ENCODE measurements around the gene BTN1A1. TPM values are rescaled to one million over a fixed set of nuclear protein-coding genes. Genes with fewer than 3 reads are reported as not detected.

Gene BTN1A1
- total RNA-seq, 1 donor from 2014 or later, result not detected

GRCh38 chr6:26550250-26550993, 50.3 kb downstream of the BTN1A1 start:
- TF ChIP-seq CTCF (IDR thresholded peaks at IDR 0.05; ENCODE audit: insufficient read depth, low read depth, low read length) (no peak), EZH2 (IDR thresholded peaks at IDR 0.05; ENCODE audit: insufficient read depth, low read length) (no peak)
- DNase-seq (ENCODE audit: low read depth), result peak; percentile 21
- H3K4me3 ChIP-seq (ENCODE audit: insufficient read depth, low read depth, low read length), result peak overlapping the region; percentile 72
- H3K36me3 Mint-ChIP-seq (ENCODE audit: low read depth, unreplicated experiment), result peaks cover 9% of the 10 kb centered on the region
- no peaks in the 10 kb centered on the region for H4K20me1 ChIP-seq (ENCODE audit: insufficient read depth, low read length)
- no peaks in the 10 kb centered on the region for H3K9me3 Mint-ChIP-seq (ENCODE audit: unreplicated experiment)
- H3K36me3 ChIP-seq (ENCODE audit: insufficient read depth, low read length), result peaks cover 5% of the 10 kb centered on the region
- H3K4me1 ChIP-seq (ENCODE audit: insufficient read depth, low read length), result peaks cover 3% of the 10 kb centered on the region
- H3K79me2 ChIP-seq (ENCODE audit: insufficient read depth, low read length), result peaks cover 4% of the 10 kb centered on the region
- peak overlapping the region; percentile 81 for H3K4me3 Mint-ChIP-seq (ENCODE audit: unreplicated experiment)
- no peaks in the 10 kb centered on the region for H3K27me3 ChIP-seq (ENCODE audit: insufficient read depth, low read length)
- H3K4me1 Mint-ChIP-seq (ENCODE audit: low read depth, unreplicated experiment), result no peaks in the 10 kb centered on the region
- no peak for FAIRE-seq
- peak overlapping the region; percentile 82 for H3K4me2 ChIP-seq (ENCODE audit: low read length)
- peak overlapping the region; percentile 91 for H2AFZ ChIP-seq (ENCODE audit: low read depth, low read length)
- no peaks in the 10 kb centered on the region for H3K27me3 Mint-ChIP-seq (ENCODE audit: low read depth, unreplicated experiment)
- no peak overlapping the region for H3K27ac ChIP-seq (ENCODE audit: low read depth, low read length)
- H3K9ac ChIP-seq (ENCODE audit: low read length), result peak overlapping the region; percentile 58
- H3K27ac Mint-ChIP-seq (ENCODE audit: unreplicated experiment), result no peak overlapping the region
- no peaks in the 10 kb centered on the region for H3K9me3 ChIP-seq (ENCODE audit: insufficient read depth, low read depth, low read length)

DNA sequence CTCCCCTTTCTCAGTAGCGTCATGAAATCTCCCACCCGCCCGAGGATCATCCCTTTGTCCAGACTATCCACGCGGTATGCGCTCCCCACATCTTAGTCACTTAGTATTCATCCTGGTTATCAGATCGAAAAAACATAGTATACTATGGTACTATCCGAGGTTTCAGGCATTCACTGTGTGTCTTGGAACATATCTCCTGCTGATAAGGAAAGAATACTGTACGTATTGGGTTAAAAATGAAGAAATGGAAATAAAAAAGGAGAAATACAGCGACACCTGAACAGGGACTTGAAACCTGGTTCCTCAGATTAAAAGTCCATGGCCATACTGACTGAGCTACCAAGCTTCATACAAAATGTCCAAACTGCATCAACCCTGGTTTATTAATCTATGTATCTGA, 52.1 kb downstream of the BTN1A1 start:
- Mint-ChIP-seq H3K4me1 (ENCODE audit: low read depth, unreplicated experiment) (peaks cover 4% of the 10 kb centered on the region), H3K36me3 (ENCODE audit: low read depth, unreplicated experiment) (no peaks in the 10 kb centered on the region), H3K4me3 (ENCODE audit: unreplicated experiment) (no peak overlapping the region), H3K9me3 (ENCODE audit: unreplicated experiment) (no peaks in the 10 kb centered on the region), H3K27ac (ENCODE audit: unreplicated experiment) (no peak overlapping the region), H3K27me3 (ENCODE audit: low read depth, unreplicated experiment) (no peaks in the 10 kb centered on the region)
- no peaks in the 10 kb centered on the region for H3K36me3 ChIP-seq (ENCODE audit: insufficient read depth, low read length)
- no peak overlapping the region for H3K4me3 ChIP-seq (ENCODE audit: insufficient read depth, low read depth, low read length)
- H4K20me1 ChIP-seq (ENCODE audit: insufficient read depth, low read length), result no peaks in the 10 kb centered on the region
- H3K9ac ChIP-seq (ENCODE audit: low read length), result no peak overlapping the region
- H3K79me2 ChIP-seq (ENCODE audit: insufficient read depth, low read length), result no peaks in the 10 kb centered on the region
- TF ChIP-seq CTCF (IDR thresholded peaks at IDR 0.05; ENCODE audit: insufficient read depth, low read depth, low read length), result no peak
- TF ChIP-seq EZH2 (IDR thresholded peaks at IDR 0.05; ENCODE audit: insufficient read depth, low read length), result no peak
- H3K9me3 ChIP-seq (ENCODE audit: insufficient read depth, low read depth, low read length), result no peaks in the 10 kb centered on the region
- no peaks in the 10 kb centered on the region for H3K27me3 ChIP-seq (ENCODE audit: insufficient read depth, low read length)
- H2AFZ ChIP-seq (ENCODE audit: low read depth, low read length), result no peak overlapping the region
- FAIRE-seq, result no peak
- DNase-seq (ENCODE audit: low read depth), result no peak
- no peak overlapping the region for H3K4me2 ChIP-seq (ENCODE audit: low read length)
- no peak overlapping the region for H3K27ac ChIP-seq (ENCODE audit: low read depth, low read length)
- peaks cover 6% of the 10 kb centered on the region for H3K4me1 ChIP-seq (ENCODE audit: insufficient read depth, low read length)

DNA sequence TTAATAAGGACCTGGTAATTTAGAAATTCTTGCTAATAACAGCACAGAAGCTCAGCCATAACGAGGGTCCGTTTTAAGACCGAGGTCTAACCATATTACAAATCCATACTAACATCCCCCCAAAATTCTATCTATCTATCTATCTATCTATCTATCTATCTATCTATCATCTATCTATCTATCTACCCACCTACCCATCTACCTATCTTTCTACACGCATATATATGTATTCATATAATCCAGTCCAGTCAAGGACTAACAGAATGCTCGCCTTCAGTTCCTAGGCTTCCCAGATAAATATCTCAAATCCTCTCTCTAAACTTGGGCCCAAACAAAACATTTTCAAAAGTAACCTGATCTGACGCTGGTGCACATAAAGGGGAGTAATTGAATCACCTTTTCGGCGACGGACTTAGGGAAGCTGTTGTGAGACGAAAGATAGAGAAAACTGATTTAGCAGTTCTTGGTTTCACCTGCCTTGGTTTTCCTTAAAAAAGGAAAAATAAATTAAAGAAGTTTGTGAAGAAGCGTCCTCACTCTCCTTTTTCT, 52.6 kb downstream of the BTN1A1 start:
- Mint-ChIP-seq H3K27ac (ENCODE audit: unreplicated experiment) (no peak overlapping the region), H3K36me3 (ENCODE audit: low read depth, unreplicated experiment) (no peaks in the 10 kb centered on the region), H3K4me1 (ENCODE audit: low read depth, unreplicated experiment) (peaks cover 4% of the 10 kb centered on the region), H3K4me3 (ENCODE audit: unreplicated experiment) (no peak overlapping the region), H3K27me3 (ENCODE audit: low read depth, unreplicated experiment) (no peaks in the 10 kb centered on the region), H3K9me3 (ENCODE audit: unreplicated experiment) (no peaks in the 10 kb centered on the region)
- peak overlapping the region; percentile 54 for H3K4me3 ChIP-seq (ENCODE audit: insufficient read depth, low read depth, low read length)
- peak overlapping the region; percentile 86 for H3K4me2 ChIP-seq (ENCODE audit: low read length)
- no peak overlapping the region for H3K27ac ChIP-seq (ENCODE audit: low read depth, low read length)
- peaks cover 6% of the 10 kb centered on the region for H3K4me1 ChIP-seq (ENCODE audit: insufficient read depth, low read length)
- H4K20me1 ChIP-seq (ENCODE audit: insufficient read depth, low read length), result no peaks in the 10 kb centered on the region
- H3K9me3 ChIP-seq (ENCODE audit: insufficient read depth, low read depth, low read length), result no peaks in the 10 kb centered on the region
- DNase-seq (ENCODE audit: low read depth) (no peak), FAIRE-seq (no peak)
- no peaks in the 10 kb centered on the region for H3K36me3 ChIP-seq (ENCODE audit: insufficient read depth, low read length)
- no peaks in the 10 kb centered on the region for H3K79me2 ChIP-seq (ENCODE audit: insufficient read depth, low read length)
- H3K9ac ChIP-seq (ENCODE audit: low read length), result peak overlapping the region; percentile 44
- H3K27me3 ChIP-seq (ENCODE audit: insufficient read depth, low read length), result no peaks in the 10 kb centered on the region
- H2AFZ ChIP-seq (ENCODE audit: low read depth, low read length), result peak overlapping the region; percentile 43
- TF ChIP-seq EZH2 (IDR thresholded peaks at IDR 0.05; ENCODE audit: insufficient read depth, low read length) (no peak), CTCF (IDR thresholded peaks at IDR 0.05; ENCODE audit: insufficient read depth, low read depth, low read length) (no peak)

Data from astrocyte (in vitro differentiated cells and primary cell).